Esophagus (tissue), 2 donors: ENCODE results near the gene GNAI2. TPM values are rescaled to one million over a fixed set of nuclear protein-coding genes. Genes with fewer than 3 reads are reported as not detected.
A peak's percentile ranks its signal among the peaks of the same experiment; 100 is the strongest.

ENCODE experiments used
- H3K27ac ChIP-seq, 2 donors: one replicate each; pipeline ENCODE4 v1.5.1; 2013; ENCODE audit warnings: low read depth in 2 of 2, mild to moderate bottlenecking in 2 of 2, inconsistent platforms in 1 of 2, low read length in 1 of 2, moderate library complexity in 1 of 2
- H3K27me3 ChIP-seq, 2 donors: one replicate each; pipeline ENCODE4 v1.6.1; 2013; ENCODE audit warnings: low read length in 2 of 2, control low read depth in 1 of 2, mild to moderate bottlenecking in 1 of 2; ENCODE audit not compliant: insufficient read depth in 2 of 2, control insufficient read depth in 1 of 2
- H3K36me3 ChIP-seq, 2 donors: one replicate each; pipeline ENCODE4 v1.6.1; 2013; ENCODE audit warnings: low read length in 1 of 2; ENCODE audit not compliant: control insufficient read depth in 2 of 2, insufficient read depth in 2 of 2
- H3K4me1 ChIP-seq, 2 donors: one replicate each; pipeline ENCODE4 v1.6.1; 2013; ENCODE audit warnings: low read length in 1 of 2; ENCODE audit not compliant: control insufficient read depth in 2 of 2, insufficient read depth in 2 of 2
- H3K4me3 ChIP-seq, 2 donors: one replicate each; pipeline ENCODE4 v1.5.1; 2013; ENCODE audit warnings: low read length in 2 of 2, mild to moderate bottlenecking in 2 of 2, low read depth in 1 of 2, moderate library complexity in 1 of 2
- H3K9me3 ChIP-seq, 2 donors: one replicate each; pipeline ENCODE4 v1.6.1; 2013; ENCODE audit warnings: mild to moderate bottlenecking in 2 of 2, low read depth in 1 of 2, low read length in 1 of 2, moderate library complexity in 1 of 2; ENCODE audit not compliant: control insufficient read depth in 2 of 2, insufficient read depth in 1 of 2
- WGBS, 2 donors: extraction: QIAGEN DNeasy Blood & Tissue Kit; methylation state at CpG; one replicate each; pipeline ENCODE4 v1.1.7; 2013; 5-methylcytosine and 5-hydroxymethylcytosine counted together
- polyA plus RNA-seq, 2 donors: library from polyadenylated mRNA; stranded (reverse); fragments of 200-250 nt; gene quantifications; one replicate each; pipeline ENCODE4 v1.2.3, GENCODE V29; 2013
- donor health status: healthy with polysubstance abuse.
- donor health status: Bipolar disorder and iron deficiency.

Gene GNAI2
- polyA plus RNA-seq, 2 donors = 52.2 to 61.8 TPM

- Histone ChIP-seq H3K4me3 (no peak overlapping the region), H3K36me3 (no peaks in the 10 kb centered on the region), H3K9me3 (no peaks in the 10 kb centered on the region), H3K4me1 (peaks cover 7 to 8% of the 10 kb centered on the region in 2 donors), H3K27ac (no peak overlapping the region), H3K27me3 (no peaks in the 10 kb centered on the region)
- WGBS, 2 donors = 83 to 90% methylated on average over 4 of the region's 4 CpGs
Measured at GRCh38 chr3:50230794-50231125, 5.2 kb upstream of the GNAI2 start.

- H3K27ac ChIP-seq = no peak overlapping the region
- H3K27me3 ChIP-seq = no peaks in the 10 kb centered on the region
- 81 to 83% methylated on average over 5 of the region's 5 CpGs for WGBS, 2 donors
- no peaks in the 10 kb centered on the region for H3K36me3 ChIP-seq
- H3K4me1 ChIP-seq = peaks cover 7 to 8% of the 10 kb centered on the region in 2 donors
- no peak overlapping the region for H3K4me3 ChIP-seq
- H3K9me3 ChIP-seq = no peaks in the 10 kb centered on the region
Measured at GRCh38 chr3:50231581-50231980, 4.4 kb upstream of the GNAI2 start.

- Histone ChIP-seq H3K36me3 (no peaks in the 10 kb centered on the region), H3K27ac (no peak overlapping the region), H3K4me3 (no peak overlapping the region), H3K27me3 (no peaks in the 10 kb centered on the region), H3K9me3 (no peaks in the 10 kb centered on the region), H3K4me1 (peaks cover 7 to 12% of the 10 kb centered on the region in 2 donors)
- 73 to 83% methylated on average over 3 of the region's 3 CpGs for WGBS, 2 donors
Measured at GRCh38 chr3:50232303-50232702, 3.7 kb upstream of the GNAI2 start.

GRCh38 chr3:50233176-50233575 lies 2.8 kb upstream of the GNAI2 start:
- peaks cover 9 to 15% of the 10 kb centered on the region in 2 donors for H3K4me1 ChIP-seq
- H3K27me3 ChIP-seq = no peaks in the 10 kb centered on the region
- no peak overlapping the region for H3K27ac ChIP-seq
- no peaks in the 10 kb centered on the region for H3K36me3 ChIP-seq
- H3K4me3 ChIP-seq = no peak overlapping the region
- no peaks in the 10 kb centered on the region for H3K9me3 ChIP-seq
- 88 to 91% methylated on average over 4 of the region's 4 CpGs for whole genome bisulfite sequencing, 2 donors

GRCh38 chr3:50236484-50237132 lies 604 bp downstream of the GNAI2 start:
- H3K27ac ChIP-seq = peak overlapping the region; percentile 87 to 96
- H3K4me3 ChIP-seq = peak overlapping the region; percentile 75 to 77
- H3K4me1 ChIP-seq = peaks cover 8 to 30% of the 10 kb centered on the region in 2 donors
- 1 to 2% methylated on average over 13 of the region's 13 CpGs for WGBS, 2 donors
- H3K9me3 ChIP-seq = no peaks in the 10 kb centered on the region
- H3K36me3 ChIP-seq = peaks cover 0 to 4% of the 10 kb centered on the region in 2 donors
- no peaks in the 10 kb centered on the region for H3K27me3 ChIP-seq

GRCh38 chr3:50237133-50237651 lies 1.2 kb downstream of the GNAI2 start:
- H3K4me1 ChIP-seq = peaks cover 11 to 36% of the 10 kb centered on the region in 2 donors
- H3K27ac ChIP-seq = peak overlapping the region; percentile 87 to 96
- H3K9me3 ChIP-seq = no peaks in the 10 kb centered on the region
- H3K4me3 ChIP-seq = peak overlapping the region; percentile 75 to 77
- H3K27me3 ChIP-seq = no peaks in the 10 kb centered on the region
- peaks cover 0 to 4% of the 10 kb centered on the region in 2 donors for H3K36me3 ChIP-seq
- 2 to 14% methylated on average over 7 of the region's 7 CpGs for WGBS, 2 donors

GRCh38 chr3:50237754-50238548 lies 1.9 kb downstream of the GNAI2 start:
- Histone ChIP-seq H3K27me3 (no peaks in the 10 kb centered on the region), H3K27ac (peak overlapping the region; percentile 87 to 96), H3K9me3 (no peaks in the 10 kb centered on the region), H3K4me3 (peak overlapping the region; percentile 75 to 77), H3K36me3 (peaks cover 0 to 4% of the 10 kb centered on the region in 2 donors), H3K4me1 (peaks cover 17 to 42% of the 10 kb centered on the region in 2 donors)
- 1 to 5% methylated on average over 31 of the region's 31 CpGs for WGBS, 2 donors

GRCh38 chr3:50238549-50239026 lies 2.6 kb downstream of the GNAI2 start:
- peak overlapping the region; percentile 86 to 96 for H3K27ac ChIP-seq
- WGBS, 2 donors = 6 to 16% methylated on average over 7 of the region's 7 CpGs
- peaks cover 0 to 4% of the 10 kb centered on the region in 2 donors for H3K36me3 ChIP-seq
- peaks cover 20 to 43% of the 10 kb centered on the region in 2 donors for H3K4me1 ChIP-seq
- no peaks in the 10 kb centered on the region for H3K9me3 ChIP-seq
- H3K27me3 ChIP-seq = no peaks in the 10 kb centered on the region
- peak overlapping the region; percentile 75 to 77 for H3K4me3 ChIP-seq

GRCh38 chr3:50239649-50240048 lies 3.6 kb downstream of the GNAI2 start:
- WGBS, 2 donors = 67 to 73% methylated on average over 4 of the region's 4 CpGs
- H3K36me3 ChIP-seq = peaks cover 0 to 8% of the 10 kb centered on the region in 2 donors
- H3K4me3 ChIP-seq = no peak overlapping the region
- H3K4me1 ChIP-seq = peaks cover 20 to 47% of the 10 kb centered on the region in 2 donors
- H3K9me3 ChIP-seq = no peaks in the 10 kb centered on the region
- H3K27me3 ChIP-seq = no peaks in the 10 kb centered on the region
- H3K27ac ChIP-seq = peak overlapping the region; percentile 86 to 96
